Panc1 (cell line): ENCODE data around the gene THADA. TPM values are rescaled to one million over a fixed set of nuclear protein-coding genes. Genes with fewer than 3 reads are reported as not detected.

ENCODE experiments used
- ATAC-seq: fragments of 200-7000 bp; cut with Tn5 transposase; 2 replicates; pipeline ENCODE4 v1.9.1; 2020; ENCODE audit warnings: mild to moderate bottlenecking, moderate library complexity
- BruUV-seq: library from RNA; stranded (reverse); fragments of 400-500 nt; replicated peaks from 2 replicates; lab custom pipeline; 2021; lab: Mats Ljungman, UMichigan
- CTCF ChIA-PET: fragments of 300-600 bp; sonication (Branson Sonifier 250); formaldehyde crosslinking; loops from one replicate; lab custom pipeline; 2022; ENCODE audit warnings: antibody characterized with exemption; lab: Charles Lee
- POLR2A ChIA-PET: fragments of 300-600 bp; sonication (Branson Sonifier 250); formaldehyde crosslinking; loops from one replicate; lab custom pipeline; 2022; ENCODE audit warnings: antibody characterized with exemption; lab: Charles Lee
- DNase-seq: peaks from one replicate; pipeline ENCODE4 v3.0.0-alpha.2; 2010; ENCODE audit warnings: low read depth, low spot score
- H3K27ac ChIP-seq: 2 replicates; pipeline ENCODE4 v1.5.1; 2011; ENCODE audit warnings: mild to moderate bottlenecking, low read length, inconsistent platforms
- H3K27me3 ChIP-seq: fragments of 200-500 bp; sonication (Bioruptor generic); 2 replicates; pipeline ENCODE4 v1.6.0; 2014; ENCODE audit warnings: low read length, inconsistent platforms; ENCODE audit not compliant: control insufficient read depth, insufficient read depth
- H3K36me3 ChIP-seq: fragments of 200-500 bp; sonication (Bioruptor generic); 2 replicates; pipeline ENCODE4 v1.5.1; 2014; ENCODE audit warnings: inconsistent platforms, mild to moderate bottlenecking, low read length, moderate library complexity; ENCODE audit not compliant: control insufficient read depth, insufficient read depth
- H3K4me1 ChIP-seq: 2 replicates; pipeline ENCODE4 v1.5.1; 2011; ENCODE audit warnings: inconsistent platforms, mild to moderate bottlenecking, low read length, moderate library complexity; ENCODE audit not compliant: control insufficient read depth, insufficient read depth
- H3K4me3 ChIP-seq, 2 experiments: 2 replicates each; pipeline ENCODE4 v1.5.1; 2011 to 2012; ENCODE audit warnings: low read depth in 2 of 2, low read length in 2 of 2, mild to moderate bottlenecking in 2 of 2, inconsistent platforms in 1 of 2, moderate library complexity in 1 of 2
- H3K9me3 ChIP-seq: fragments of 200-500 bp; sonication (Bioruptor generic); 2 replicates; pipeline ENCODE4 v1.5.1; 2014; ENCODE audit warnings: low read depth, mild to moderate bottlenecking, inconsistent platforms, low read length, moderate library complexity; ENCODE audit not compliant: control insufficient read depth, insufficient read depth
- CTCF ChIP-seq: fragments of 450-650 bp; IDR thresholded peaks from 2 replicates; pipeline ENCODE4 v1.5.1; 2017; ENCODE audit warnings: mild to moderate bottlenecking
- POLR2AphosphoS5 ChIP-seq: IDR thresholded peaks from 2 replicates; pipeline ENCODE4 v1.6.1; 2012; ENCODE audit warnings: mild to moderate bottlenecking, low read depth, low read length, moderate library complexity
- REST ChIP-seq, 2 experiments: IDR thresholded peaks; 2 replicates each; pipeline ENCODE4 v1.6.1; 2011 to 2012; ENCODE audit warnings: low read depth in 2 of 2, control low read depth in 1 of 2, low read length in 1 of 2, mild to moderate bottlenecking in 1 of 2, moderate library complexity in 1 of 2; ENCODE audit not compliant: insufficient read depth in 1 of 2
- SIN3A ChIP-seq: IDR thresholded peaks from 2 replicates; pipeline ENCODE4 v1.6.1; 2012; ENCODE audit warnings: low read depth, mild to moderate bottlenecking, low read length, moderate library complexity, borderline replicate concordance; ENCODE audit not compliant: insufficient read depth
- TCF7L2 ChIP-seq: IDR thresholded peaks from 2 replicates; pipeline ENCODE4 v1.6.1; 2011; ENCODE audit warnings: mild to moderate bottlenecking, low read depth, low read length, inconsistent platforms
- in situ Hi-C: cut with HindIII; loops from 2 replicates; pipeline ENCODE4 v1.10.0; 2016; ENCODE audit warnings: low sequenced_read_pairs, low pct_unique_long_range_greater_than_20kb
- intact Hi-C: fragments of 100-400 bp; cut with micrococcal nuclease; formaldehyde crosslinking; loops from one replicate; pipeline ENCODE4 v1.10.0; 2022; ENCODE audit not compliant: unreplicated experiment
- total RNA-seq: library from RNA; stranded (reverse); gene quantifications from one replicate; pipeline ENCODE4 v1.2.1, GENCODE V29; 2021; ENCODE audit not compliant: unreplicated experiment

The THADA gene
- total RNA-seq, 1 experiment from 2014 or later: 37.2 TPM

GRCh38 chr2:43246641-43247040 lies 349.2 kb downstream of the THADA start:
- intact Hi-C loops (no loop called here), in situ Hi-C loops (no loop called here)
- ATAC-seq: no peak
- POLR2A ChIA-PET: no interaction called here
- no peak for TF ChIP-seq SIN3A
- no peak for TF ChIP-seq REST (IDR thresholded peaks at IDR 0.05; ENCODE audit: insufficient read depth in 1 of 2, low read depth in 2 of 2, low read length in 1 of 2)
- BruUV-seq: no TSS peak
- CTCF ChIA-PET: no interaction called here
- Histone ChIP-seq H3K9me3 (no peaks in the 10 kb centered on the region), H3K4me1 (no peaks in the 10 kb centered on the region), H3K36me3 (no peaks in the 10 kb centered on the region), H3K4me3 (no peak overlapping the region), H3K27me3 (no peaks in the 10 kb centered on the region), H3K27ac (no peak overlapping the region)
- DNase-seq: no peak

- ChIA-PET CTCF (no interaction called here), POLR2A (no interaction called here)
- H3K27me3 ChIP-seq: no peaks in the 10 kb centered on the region
- no peaks in the 10 kb centered on the region for H3K36me3 ChIP-seq
- H3K4me1 ChIP-seq: no peaks in the 10 kb centered on the region
- intact Hi-C loops: no loop called here
- H3K4me3 ChIP-seq: no peak overlapping the region
- no peaks in the 10 kb centered on the region for H3K9me3 ChIP-seq
- ATAC-seq (no peak), DNase-seq (no peak)
- in situ Hi-C loops: no loop called here
- no TSS peak for BruUV-seq
- no peak overlapping the region for H3K27ac ChIP-seq
- TF ChIP-seq CTCF (no peak), TCF7L2 (no peak), SIN3A (no peak), REST (IDR thresholded peaks at IDR 0.05; ENCODE audit: insufficient read depth in 1 of 2, low read depth in 2 of 2, low read length in 1 of 2) (no peak), POLR2AphosphoS5 (no peak)
Measured at GRCh38 chr2:43241558-43241957, 354.3 kb downstream of the THADA start.
